Transverse colon (tissue), 4 donors: ENCODE results near the gene ZNF783.

Source experiments
- POLR2A ChIP-seq: fragments of 450-650 bp; IDR thresholded peaks from one replicate; pipeline ENCODE4 v1.6.1; 2016; ENCODE audit warnings: antibody characterized with exemption, mild to moderate bottlenecking, moderate library complexity
- POLR2AphosphoS5 ChIP-seq, 3 donors: sonication (generic); formaldehyde crosslinking; IDR thresholded peaks; one replicate each; pipeline ENCODE4 v1.6.1; 2016; ENCODE audit warnings: antibody characterized with exemption in 3 of 3
- TF ChIP-seq, protein P1 (sequence below), 5 experiments: fragments of 200-600 bp in 3 of 5; fragments of 450-650 bp in 2 of 5; sonication (generic) in 3 of 5; IDR thresholded peaks; 1 replicate in 2 of 5; 2 replicates in 3 of 5; pipeline ENCODE4 v1.5.1; 2016 to 2017; ENCODE audit warnings: antibody characterized with exemption in 5 of 5, inconsistent platforms in 3 of 5, mild to moderate bottlenecking in 2 of 5, moderate library complexity in 1 of 5

DNA sequence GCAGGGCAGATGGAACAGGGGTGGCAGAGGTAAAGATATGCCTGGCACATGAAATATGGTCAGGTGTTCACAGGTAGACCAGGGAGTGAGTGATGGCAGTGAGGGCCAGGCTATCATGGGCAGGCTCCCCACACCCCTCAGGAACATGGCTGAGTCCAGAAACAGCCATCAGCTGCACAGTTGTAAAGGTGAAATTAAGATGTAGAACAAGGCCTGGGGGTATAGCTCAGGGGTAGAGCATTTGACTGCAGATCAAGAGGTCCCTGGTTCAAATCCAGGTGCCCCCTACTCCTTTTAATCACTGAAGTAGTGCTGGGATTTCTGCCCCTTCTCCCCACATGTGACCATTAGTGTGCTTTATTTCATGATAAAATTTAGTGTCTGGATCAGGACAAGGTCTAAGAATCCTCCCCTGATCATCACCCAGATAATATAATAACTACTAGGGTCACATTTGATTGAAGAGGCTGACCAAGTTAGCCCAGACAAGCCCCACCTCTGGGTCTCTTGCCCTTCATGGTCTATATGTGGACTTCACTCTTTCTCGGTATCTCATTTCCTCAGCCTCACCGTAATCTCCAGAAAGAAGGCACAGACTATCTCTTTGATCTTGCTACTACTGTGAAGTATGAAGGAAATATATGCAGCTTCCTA is 69.0 kb downstream of the ZNF783 start:
- TF ChIP-seq POLR2AphosphoS5 (IDR thresholded peaks at IDR 0.05) (no peak), POLR2A (no peak)
- TF ChIP-seq, protein P1, sequence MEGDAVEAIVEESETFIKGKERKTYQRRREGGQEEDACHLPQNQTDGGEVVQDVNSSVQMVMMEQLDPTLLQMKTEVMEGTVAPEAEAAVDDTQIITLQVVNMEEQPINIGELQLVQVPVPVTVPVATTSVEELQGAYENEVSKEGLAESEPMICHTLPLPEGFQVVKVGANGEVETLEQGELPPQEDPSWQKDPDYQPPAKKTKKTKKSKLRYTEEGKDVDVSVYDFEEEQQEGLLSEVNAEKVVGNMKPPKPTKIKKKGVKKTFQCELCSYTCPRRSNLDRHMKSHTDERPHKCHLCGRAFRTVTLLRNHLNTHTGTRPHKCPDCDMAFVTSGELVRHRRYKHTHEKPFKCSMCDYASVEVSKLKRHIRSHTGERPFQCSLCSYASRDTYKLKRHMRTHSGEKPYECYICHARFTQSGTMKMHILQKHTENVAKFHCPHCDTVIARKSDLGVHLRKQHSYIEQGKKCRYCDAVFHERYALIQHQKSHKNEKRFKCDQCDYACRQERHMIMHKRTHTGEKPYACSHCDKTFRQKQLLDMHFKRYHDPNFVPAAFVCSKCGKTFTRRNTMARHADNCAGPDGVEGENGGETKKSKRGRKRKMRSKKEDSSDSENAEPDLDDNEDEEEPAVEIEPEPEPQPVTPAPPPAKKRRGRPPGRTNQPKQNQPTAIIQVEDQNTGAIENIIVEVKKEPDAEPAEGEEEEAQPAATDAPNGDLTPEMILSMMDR (IDR thresholded peaks at IDR 0.05): no peak
